KG1 (cell line): ENCODE measurements around the gene TP73.

ENCODE experiments used
- DNase-seq: peaks from one replicate; lab custom pipeline; 2025; lab: John Stamatoyannopoulos, UW

TP73 gene

DNA sequence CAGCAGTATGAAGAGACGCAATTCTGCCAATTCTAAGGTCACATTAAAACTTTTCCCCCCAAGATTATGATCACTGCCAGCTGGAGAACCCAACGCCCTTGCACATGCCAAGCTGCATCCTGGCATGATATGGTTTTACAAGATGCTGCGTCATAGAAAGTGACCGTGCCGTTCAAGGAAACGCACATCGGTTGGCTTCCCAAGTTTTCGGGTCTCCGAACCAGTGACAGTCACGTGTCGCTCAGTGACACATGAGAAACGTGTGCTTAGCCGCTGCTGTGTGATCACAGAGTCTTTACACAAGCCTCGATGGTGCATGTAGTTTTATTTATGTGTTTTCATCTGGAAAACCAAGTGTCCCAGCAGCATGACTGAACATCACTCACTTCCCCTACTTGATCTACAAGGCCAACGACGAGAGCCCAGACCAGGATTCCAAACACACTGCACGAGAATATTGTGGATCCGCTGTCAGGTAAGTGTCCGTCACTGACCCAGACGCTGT is 127.6 kb downstream of the TP73 start:
- no peak for DNase-seq

GRCh38 chr1:3780901-3781300 is 128.6 kb downstream of the TP73 start:
- no peak for DNase-seq

DNA sequence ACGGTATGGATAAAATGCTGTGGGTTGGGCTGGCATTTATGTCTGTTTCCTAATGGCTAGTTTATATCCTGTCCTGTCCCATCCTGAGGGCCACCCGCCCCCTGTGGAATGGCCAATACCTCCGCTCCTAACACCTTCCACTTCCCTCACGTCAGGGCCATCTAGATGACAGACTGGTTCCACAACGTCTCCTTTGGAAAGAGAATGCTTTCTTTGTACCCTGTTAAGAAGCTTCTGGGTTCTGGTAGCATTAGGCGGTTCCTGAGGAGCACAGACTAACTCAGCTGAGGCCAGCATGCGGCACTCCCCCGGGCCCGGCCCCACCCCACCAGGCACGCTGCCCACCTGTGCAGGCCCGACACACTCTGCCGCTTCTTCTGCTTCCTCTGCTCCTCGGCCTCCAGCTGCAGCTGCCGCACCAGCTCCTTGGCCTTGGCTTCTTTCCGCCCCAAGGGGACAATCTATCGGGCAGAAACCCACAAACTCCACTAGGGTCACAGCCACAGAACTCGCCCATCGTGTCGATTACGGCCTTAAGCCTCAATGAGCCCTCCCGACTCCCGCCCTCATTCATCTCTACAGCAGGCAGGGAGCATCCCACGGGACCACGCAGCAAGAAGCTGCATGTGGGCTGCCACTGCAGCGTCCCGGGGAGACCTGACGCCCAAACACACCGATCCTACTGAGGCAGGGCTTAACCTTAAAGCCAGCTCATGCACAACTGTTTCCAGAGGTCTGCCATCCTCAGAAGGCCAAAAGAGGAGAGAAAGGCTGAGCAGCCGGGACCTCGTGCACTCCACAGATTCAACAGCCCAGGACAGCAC is 131.5 kb downstream of the TP73 start:
- no peak for DNase-seq

DNA sequence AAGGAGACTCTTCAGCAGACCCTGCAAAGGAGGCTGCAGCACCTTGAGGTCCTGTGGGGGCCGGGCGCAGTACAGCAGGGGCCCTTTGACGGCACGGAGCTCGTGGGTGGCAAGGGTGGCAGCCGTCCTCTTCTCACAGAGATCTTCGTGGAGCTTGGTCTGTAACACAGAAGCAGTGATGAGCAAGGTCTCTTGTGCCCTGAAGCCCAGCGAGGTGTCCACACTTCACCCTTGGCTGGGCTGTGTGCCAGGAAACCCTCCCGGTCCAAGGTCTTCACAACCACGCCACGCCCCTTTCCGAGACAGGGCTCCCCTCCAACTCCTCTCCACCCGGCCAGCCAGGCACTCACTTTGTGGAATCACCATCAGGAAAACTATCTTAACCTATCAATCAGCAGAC is 132.7 kb downstream of the TP73 start:
- no peak for DNase-seq

DNA sequence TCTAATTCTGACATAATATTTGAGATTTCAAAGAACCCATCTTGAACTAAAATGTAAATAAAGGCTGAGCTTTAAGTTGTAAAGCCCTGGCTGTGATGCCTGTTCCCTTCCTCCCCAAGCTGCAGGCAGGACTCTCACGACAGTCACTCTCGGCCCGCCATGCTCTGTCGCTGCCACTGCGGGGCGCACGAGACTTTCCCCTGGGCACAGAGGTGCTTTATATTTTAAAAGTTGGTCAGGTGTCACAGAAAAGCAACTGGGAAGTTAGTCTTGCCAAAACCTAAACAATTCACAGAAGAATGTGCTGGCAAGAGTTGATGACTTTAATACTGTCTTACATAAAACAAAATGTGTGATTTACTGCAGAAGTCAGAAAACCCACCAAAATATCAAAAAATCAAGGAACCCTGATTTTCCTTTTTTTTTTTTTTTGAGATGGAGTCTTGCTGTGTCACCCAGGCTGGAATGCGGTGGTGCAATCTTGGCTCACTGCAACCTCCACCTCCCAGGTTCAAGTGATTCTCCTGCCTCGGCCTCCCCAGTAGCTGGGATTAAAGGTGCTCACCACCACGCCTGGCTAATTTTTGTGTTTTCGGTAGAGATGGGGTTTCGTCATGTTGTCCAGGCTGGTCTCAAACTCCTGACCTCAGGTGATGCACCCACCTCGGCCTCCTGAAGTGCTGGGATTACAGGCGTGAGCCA is 133.3 kb downstream of the TP73 start:
- no peak for DNase-seq
